Fibroblast of villous mesenchyme (primary cell): ENCODE data around the gene CLIC3. TPM values are rescaled to one million over a fixed set of nuclear protein-coding genes. Genes with fewer than 3 reads are reported as not detected.
A peak's percentile ranks its signal among the peaks of the same experiment; 100 is the strongest.
"Not testable (repeated sequence)": the region's sequence is repeated elsewhere in the genome, so short reads cannot be mapped to it uniquely, and the experiment has no call there.

Experiments
- DNase-seq: peaks from one replicate; pipeline ENCODE4 v3.0.0-alpha.2; 2010; ENCODE audit warnings: low read depth
- H3K4me3 ChIP-seq: 2 replicates; pipeline ENCODE4 v1.5.1; 2011; ENCODE audit warnings: low read depth, mild to moderate bottlenecking, low read length
- CTCF ChIP-seq: IDR thresholded peaks from 2 replicates; pipeline ENCODE4 v1.5.1; 2012; ENCODE audit warnings: low read depth, mild to moderate bottlenecking, low read length; ENCODE audit not compliant: insufficient read depth
- total RNA-seq: library from RNA; depleted of rRNA; stranded (reverse); fragments of >200 nt; gene quantifications from 2 replicates; pipeline ENCODE4 v1.2.3, GENCODE V29; 2012

The CLIC3 gene
- total RNA-seq, 1 donor = 43.2 TPM

GRCh38 chr9:137007816-137008270 is 11.5 kb upstream of the CLIC3 start:
- DNase-seq = no peak
- no peak for TF ChIP-seq CTCF
- H3K4me3 ChIP-seq = no peak overlapping the region

GRCh38 chr9:137007108-137007815 is 10.9 kb upstream of the CLIC3 start:
- TF ChIP-seq CTCF = no peak
- H3K4me3 ChIP-seq = no peak overlapping the region
- peak; percentile 31 for DNase-seq

GRCh38 chr9:137006116-137007003 is 10.0 kb upstream of the CLIC3 start:
- no peak overlapping the region for H3K4me3 ChIP-seq
- TF ChIP-seq CTCF = no peak
- peak; percentile 16 for DNase-seq

- peak; percentile 31 for TF ChIP-seq CTCF
- not testable (repeated sequence) for DNase-seq, H3K4me3 ChIP-seq
Measured at GRCh38 chr9:137004285-137004684, 7.9 kb upstream of the CLIC3 start.

- TF ChIP-seq CTCF = no peak
- H3K4me3 ChIP-seq = no peak overlapping the region
- no peak for DNase-seq
Measured at GRCh38 chr9:137002646-137003041, 6.3 kb upstream of the CLIC3 start.

GRCh38 chr9:137001857-137002645 is 5.7 kb upstream of the CLIC3 start:
- DNase-seq = no peak
- TF ChIP-seq CTCF = no peak
- H3K4me3 ChIP-seq = no peak overlapping the region
